MV-4-11 (cell line): ENCODE measurements around the gene HECTD4.
"Not testable (repeated sequence)": the region's sequence is repeated elsewhere in the genome, so short reads cannot be mapped to it uniquely, and the experiment has no call there.

Experiments
- DNase-seq: peaks from one replicate; lab custom pipeline; 2025; lab: John Stamatoyannopoulos, UW

Gene HECTD4

GRCh38 chr12:112406519-112407488, 24.6 kb upstream of the HECTD4 start:
- DNase-seq, result no peak

GRCh38 chr12:112401903-112402498, 19.8 kb upstream of the HECTD4 start:
- DNase-seq, result no peak

GRCh38 chr12:112401054-112401453, 18.8 kb upstream of the HECTD4 start:
- DNase-seq, result no peak

GRCh38 chr12:112393328-112393727, 11.1 kb upstream of the HECTD4 start:
- no peak for DNase-seq

GRCh38 chr12:112389922-112390654, 7.9 kb upstream of the HECTD4 start:
- DNase-seq, result not testable (repeated sequence)

GRCh38 chr12:112389228-112389627, 7.0 kb upstream of the HECTD4 start:
- no peak for DNase-seq

- peak; percentile 89 for DNase-seq
Measured at GRCh38 chr12:112386726-112387125, 4.5 kb upstream of the HECTD4 start.

GRCh38 chr12:112382866-112383265, 635 bp upstream of the HECTD4 start:
- DNase-seq, result no peak

GRCh38 chr12:112381406-112381882, 787 bp downstream of the HECTD4 start:
- no peak for DNase-seq

GRCh38 chr12:112380663-112381405, 1.4 kb downstream of the HECTD4 start:
- no peak for DNase-seq

GRCh38 chr12:112375105-112375504, 7.1 kb downstream of the HECTD4 start:
- DNase-seq, result no peak

GRCh38 chr12:112374166-112374740, 8.0 kb downstream of the HECTD4 start:
- DNase-seq, result no peak

GRCh38 chr12:112370868-112371510, 11.2 kb downstream of the HECTD4 start:
- no peak for DNase-seq

- DNase-seq, result no peak
Measured at GRCh38 chr12:112370199-112370598, 12.0 kb downstream of the HECTD4 start.

- no peak for DNase-seq
Measured at GRCh38 chr12:112368856-112369255, 13.4 kb downstream of the HECTD4 start.

GRCh38 chr12:112367965-112368364, 14.3 kb downstream of the HECTD4 start:
- no peak for DNase-seq

GRCh38 chr12:112362310-112362709, 19.9 kb downstream of the HECTD4 start:
- DNase-seq, result no peak

- DNase-seq, result no peak
Measured at GRCh38 chr12:112361271-112361670, 21.0 kb downstream of the HECTD4 start.

GRCh38 chr12:112359290-112359689, 22.9 kb downstream of the HECTD4 start:
- no peak for DNase-seq

GRCh38 chr12:112357214-112357613, 25.0 kb downstream of the HECTD4 start:
- no peak for DNase-seq

GRCh38 chr12:112354399-112354798, 27.8 kb downstream of the HECTD4 start:
- DNase-seq, result peak; percentile 41
